Sigmoid colon (tissue), 7 donors: ENCODE results near the gene FUS. TPM values are rescaled to one million over a fixed set of nuclear protein-coding genes. Genes with fewer than 3 reads are reported as not detected.
A peak's percentile ranks its signal among the peaks of the same experiment; 100 is the strongest.
"Not testable (repeated sequence)": the region's sequence is repeated elsewhere in the genome, so short reads cannot be mapped to it uniquely, and the experiment has no call there.

Experiments
- DNase-seq: peaks from one replicate; pipeline ENCODE4 v3.0.0-alpha.2; 2019
- H3K27ac ChIP-seq, 4 donors: fragments of 200-600 bp; sonication (generic); one replicate each; pipeline ENCODE4 v1.5.1; 2016 to 2019; ENCODE audit warnings: mild to moderate bottlenecking in 1 of 4
- H3K27me3 ChIP-seq, 3 donors: fragments of 200-600 bp; sonication (generic); one replicate each; pipeline ENCODE4 v1.5.1; 2019; ENCODE audit warnings: mild to moderate bottlenecking in 1 of 3
- H3K36me3 ChIP-seq, 4 donors: fragments of 200-600 bp; sonication (generic); one replicate each; pipeline ENCODE4 v1.5.1; 2016 to 2019
- H3K4me1 ChIP-seq, 4 donors: fragments of 200-600 bp; sonication (generic); one replicate each; pipeline ENCODE4 v1.5.1; 2017 to 2019
- H3K4me3 ChIP-seq, 4 donors: fragments of 200-600 bp; sonication (generic); one replicate each; pipeline ENCODE4 v1.5.1; 2017 to 2019; ENCODE audit warnings: mild to moderate bottlenecking in 2 of 4, moderate library complexity in 1 of 4
- H3K9me3 ChIP-seq, 4 donors: fragments of 200-600 bp in 3 of 4; sonication (generic) in 3 of 4; one replicate each; pipeline versions ENCODE4 v1.5.1 to v1.6.1; 2013 to 2019
- CTCF ChIP-seq, 4 experiments: fragments of 450-650 bp in 3 of 4; fragments of 200-600 bp in 1 of 4; IDR thresholded peaks; one replicate each; pipeline ENCODE4 v1.5.1; 2016 to 2019; ENCODE audit warnings: antibody characterized with exemption in 4 of 4, mild to moderate bottlenecking in 3 of 4, moderate library complexity in 2 of 4
- EP300 ChIP-seq, 4 donors: sonication (generic); formaldehyde crosslinking; IDR thresholded peaks; one replicate each; pipeline ENCODE4 v1.6.1; 2017; ENCODE audit warnings: antibody characterized with exemption in 4 of 4
- POLR2A ChIP-seq, 2 donors: fragments of 450-650 bp; IDR thresholded peaks; one replicate each; pipeline ENCODE4 v1.6.1; 2016; ENCODE audit warnings: antibody characterized with exemption in 2 of 2, mild to moderate bottlenecking in 2 of 2, moderate library complexity in 2 of 2
- POLR2AphosphoS5 ChIP-seq, 4 donors: sonication (generic); formaldehyde crosslinking; IDR thresholded peaks; one replicate each; pipeline ENCODE4 v1.6.1; 2017; ENCODE audit warnings: antibody characterized with exemption in 4 of 4
- WGBS, 2 donors: extraction: QIAGEN DNeasy Blood & Tissue Kit; methylation state at CpG; one replicate each; pipeline ENCODE4 v1.1.7; 2013; 5-methylcytosine and 5-hydroxymethylcytosine counted together
- intact Hi-C: fragments of 100-400 bp; cut with DNase I; formaldehyde crosslinking; loops from one replicate; pipeline ENCODE4 v1.15.1; 2023
- polyA plus RNA-seq, 3 donors: library from polyadenylated mRNA; stranded (reverse); fragments of 200-250 nt; gene quantifications; one replicate each; pipeline ENCODE4 v1.2.3, GENCODE V29; 2013
- total RNA-seq, 4 donors: library from RNA; depleted of rRNA; stranded (reverse); fragments of >200 nt; gene quantifications; one replicate each; pipeline ENCODE4 v1.1.0, GENCODE V29; 2016
- donor health status: healthy with polysubstance abuse.
- donor health status: Bipolar disorder and iron deficiency.
- donor health status: healthy.

FUS gene
- total and polyA plus RNA-seq, 7 donors: 44.1 to 262 (median 63.9) TPM

GRCh38 chr16:31143011-31143693, 36.8 kb upstream of the FUS start:
- Histone ChIP-seq H3K4me1 (peaks cover 0 to 22% (median 17%) of the 10 kb centered on the region in 4 donors), H3K27ac (peak overlapping the region; percentile 79 to 83 (median 80)), H3K4me3 (peak overlapping the region; percentile 4 to 59 (median 49)), H3K36me3 (no peaks in the 10 kb centered on the region), H3K27me3 (peaks cover 3 to 19% (median 7%) of the 10 kb centered on the region in 3 donors), H3K9me3 (no peaks in the 10 kb centered on the region)
- DNase-seq: peak; percentile 77
- 73% methylated on average over 22 of the region's 22 CpGs for WGBS, 2 donors
- TF ChIP-seq CTCF (IDR thresholded peaks at IDR 0.05) (no peak), POLR2AphosphoS5 (IDR thresholded peaks at IDR 0.05) (no peak), EP300 (IDR thresholded peaks at IDR 0.05) (no peak), POLR2A (IDR thresholded peaks at IDR 0.05) (no peak)
- intact Hi-C loops: loop anchor here (2.0 to 5.0 kb wide), 5 partner anchors 36 to 314 kb away; partner anchors contain the start of genes ARMC5, BCKDK and STX4

- peaks cover 0 to 27% (median 19%) of the 10 kb centered on the region in 4 donors for H3K4me1 ChIP-seq
- H3K4me3 ChIP-seq: no peak overlapping the region
- DNase-seq: no peak
- no peaks in the 10 kb centered on the region for H3K9me3 ChIP-seq
- H3K27me3 ChIP-seq: peaks cover 5 to 25% (median 12%) of the 10 kb centered on the region in 3 donors
- no peak overlapping the region for H3K27ac ChIP-seq
- WGBS, 2 donors: 97% methylated on average over 8 of the region's 8 CpGs
- intact Hi-C loops: loop anchor here (2.0 to 5.0 kb wide), 5 partner anchors 36 to 314 kb away; partner anchors contain the start of genes ARMC5, BCKDK and STX4
- no peaks in the 10 kb centered on the region for H3K36me3 ChIP-seq
- TF ChIP-seq POLR2A (IDR thresholded peaks at IDR 0.05) (no peak), EP300 (IDR thresholded peaks at IDR 0.05) (no peak), POLR2AphosphoS5 (IDR thresholded peaks at IDR 0.05) (no peak), CTCF (IDR thresholded peaks at IDR 0.05) (no peak)
Measured at GRCh38 chr16:31143694-31144148, 36.2 kb upstream of the FUS start.

GRCh38 chr16:31144418-31144817, 35.5 kb upstream of the FUS start:
- 92 to 93% methylated on average over 7 of the region's 7 CpGs for WGBS, 2 donors
- H3K4me1 ChIP-seq: peaks cover 0 to 27% (median 19%) of the 10 kb centered on the region in 4 donors
- intact Hi-C loops: loop anchor here (5.0 kb wide), 3 partner anchors 37 to 313 kb away; partner anchors contain the start of genes ARMC5 and BCKDK

GRCh38 chr16:31145398-31145990, 34.4 kb upstream of the FUS start:
- intact Hi-C loops: no loop called here
- H3K4me3 ChIP-seq: no peak overlapping the region
- no peaks in the 10 kb centered on the region for H3K9me3 ChIP-seq
- H3K27ac ChIP-seq: no peak overlapping the region
- no peak for DNase-seq
- H3K36me3 ChIP-seq: no peaks in the 10 kb centered on the region
- 60 to 73% methylated on average over 12 of the region's 12 CpGs for WGBS, 2 donors
- TF ChIP-seq EP300 (IDR thresholded peaks at IDR 0.05): no peak
- no peak for TF ChIP-seq POLR2AphosphoS5 (IDR thresholded peaks at IDR 0.05)
- TF ChIP-seq CTCF (IDR thresholded peaks at IDR 0.05): no peak
- no peak for TF ChIP-seq POLR2A (IDR thresholded peaks at IDR 0.05)
- H3K27me3 ChIP-seq: peaks cover 5 to 31% (median 20%) of the 10 kb centered on the region in 3 donors
- peaks cover 0 to 27% (median 19%) of the 10 kb centered on the region in 4 donors for H3K4me1 ChIP-seq

More at GRCh38 chr16:31144418-31144817, 35.5 kb upstream of the FUS start:
- not testable (repeated sequence) for H3K4me3 ChIP-seq, H3K36me3 ChIP-seq, DNase-seq, H3K9me3 ChIP-seq, H3K27ac ChIP-seq
- H3K27me3 ChIP-seq: peaks cover 5 to 31% (median 18%) of the 10 kb centered on the region in 3 donors

GRCh38 chr16:31147574-31147973, 32.4 kb upstream of the FUS start:
- H3K36me3 ChIP-seq: no peaks in the 10 kb centered on the region
- WGBS, 2 donors: 90 to 94% methylated on average over 3 of the region's 3 CpGs
- intact Hi-C loops: no loop called here

More at GRCh38 chr16:31147574-31147973, 32.4 kb upstream of the FUS start:
- peaks cover 0 to 12% (median 8%) of the 10 kb centered on the region in 4 donors for H3K4me1 ChIP-seq
- H3K27me3 ChIP-seq: peaks cover 5 to 31% (median 20%) of the 10 kb centered on the region in 3 donors
- no peak overlapping the region for H3K27ac ChIP-seq
- DNase-seq: no peak
- no peak overlapping the region for H3K4me3 ChIP-seq
- TF ChIP-seq POLR2AphosphoS5 (IDR thresholded peaks at IDR 0.05) (no peak), EP300 (IDR thresholded peaks at IDR 0.05) (no peak), POLR2A (IDR thresholded peaks at IDR 0.05) (no peak), CTCF (IDR thresholded peaks at IDR 0.05) (no peak)
- H3K9me3 ChIP-seq: no peaks in the 10 kb centered on the region
